Neural cell (in vitro differentiated cells): ENCODE measurements around the gene FAR2. TPM values are rescaled to one million over a fixed set of nuclear protein-coding genes. Genes with fewer than 3 reads are reported as not detected.

ENCODE experiments used
- H2AFZ ChIP-seq: fragments of 200-600, 300-800 bp; sonication (generic), shearing (Covaris generic); 2 replicates; pipeline ENCODE4 v1.6.0; 2014; ENCODE audit warnings: low read depth, mild to moderate bottlenecking, antibody characterized with exemption, low read length, moderate library complexity
- H3F3A ChIP-seq: fragments of 200-600 bp; shearing (Covaris generic); 2 replicates; pipeline ENCODE4 v1.6.1; 2016; ENCODE audit warnings: mild to moderate bottlenecking, moderate library complexity, mixed read lengths, antibody characterized with exemption, low read length; ENCODE audit not compliant: insufficient read depth, poor library complexity, severe bottlenecking
- H3K27ac ChIP-seq: fragments of 200-600, 300-800 bp; sonication (generic), shearing (Covaris generic); 2 replicates; pipeline ENCODE4 v1.5.1; 2014; ENCODE audit warnings: mild to moderate bottlenecking, low read length, moderate library complexity
- H3K27me3 ChIP-seq: fragments of 300-800, 200-600 bp; sonication (generic), shearing (Covaris generic); 2 replicates; pipeline ENCODE4 v1.6.0; 2014; ENCODE audit warnings: mild to moderate bottlenecking, low read depth, low read length, moderate library complexity; ENCODE audit not compliant: insufficient read depth
- H3K36me3 ChIP-seq: fragments of 300-800, 200-600 bp; sonication (generic), shearing (Covaris generic); 2 replicates; pipeline ENCODE4 v1.5.1; 2014; ENCODE audit warnings: mild to moderate bottlenecking, antibody characterized with exemption, low read length, moderate library complexity; ENCODE audit not compliant: insufficient read depth
- H3K4me2 ChIP-seq: fragments of 300-800, 200-600 bp; sonication (generic), shearing (Covaris generic); 2 replicates; pipeline ENCODE4 v1.6.0; 2014; ENCODE audit warnings: mild to moderate bottlenecking, low read length
- H3K4me3 ChIP-seq: fragments of 300-800, 200-600 bp; sonication (generic), shearing (Covaris generic); 2 replicates; pipeline ENCODE4 v1.5.1; 2014; ENCODE audit warnings: mild to moderate bottlenecking, low read length, moderate library complexity
- H3K79me2 ChIP-seq: fragments of 200-600 bp; shearing (Covaris generic); replicated peaks from 2 replicates; pipeline ENCODE4 v1.6.0; 2014; ENCODE audit warnings: mild to moderate bottlenecking, low read length, moderate library complexity; ENCODE audit not compliant: insufficient read depth
- H3K9ac ChIP-seq: fragments of 300-800, 200-600 bp; sonication (generic), shearing (Covaris generic); 2 replicates; pipeline ENCODE4 v1.6.1; 2016; ENCODE audit warnings: mild to moderate bottlenecking, low read length, mixed read lengths
- H3K9me2 ChIP-seq: fragments of 200-600 bp; shearing (Covaris generic); 2 replicates; pipeline ENCODE4 v1.6.1; 2016; ENCODE audit warnings: mild to moderate bottlenecking, low read length, mixed read lengths; ENCODE audit not compliant: insufficient read depth
- H3K9me3 ChIP-seq: fragments of 200-600, 300-800 bp; sonication (generic), shearing (Covaris generic); 2 replicates; pipeline ENCODE4 v1.6.1; 2016; ENCODE audit warnings: mild to moderate bottlenecking, mixed run types, low read length, moderate library complexity, mixed read lengths
- H4K20me1 ChIP-seq: fragments of 200-600 bp; shearing (Covaris generic); 2 replicates; pipeline ENCODE4 v1.6.1; 2016; ENCODE audit warnings: mild to moderate bottlenecking, mixed run types; ENCODE audit not compliant: insufficient read depth
- CTCF ChIP-seq: fragments of 450-650 bp; IDR thresholded peaks from 2 replicates; pipeline ENCODE4 v1.5.1; 2014; ENCODE audit warnings: antibody characterized with exemption, mild to moderate bottlenecking, moderate library complexity; ENCODE audit not compliant: poor library complexity, severe bottlenecking
- EP300 ChIP-seq: fragments of 450-650 bp; conservative IDR thresholded peaks from 2 replicates; pipeline ENCODE4 v1.6.1; 2014; ENCODE audit warnings: antibody characterized with exemption, mild to moderate bottlenecking, moderate library complexity; ENCODE audit not compliant: poor library complexity, severe bottlenecking
- EZH2 ChIP-seq: fragments of 200-600, 300-800 bp; shearing (Covaris generic), sonication (generic); IDR thresholded peaks from 2 replicates; pipeline ENCODE4 v1.6.1; 2014; ENCODE audit warnings: antibody characterized with exemption, low read length, borderline replicate concordance, mild to moderate bottlenecking; ENCODE audit not compliant: insufficient read depth, poor library complexity, severe bottlenecking
- MXI1 ChIP-seq: fragments of 450-650 bp; conservative IDR thresholded peaks from 2 replicates; pipeline ENCODE4 v1.6.1; 2014; ENCODE audit warnings: antibody characterized with exemption, mild to moderate bottlenecking; ENCODE audit not compliant: poor library complexity, severe bottlenecking
- POLR2AphosphoS5 ChIP-seq: IDR thresholded peaks from 2 replicates; pipeline ENCODE4 v1.6.1; 2012
- RAD21 ChIP-seq: fragments of 450-650 bp; conservative IDR thresholded peaks from 2 replicates; pipeline ENCODE4 v1.6.1; 2014; ENCODE audit warnings: antibody characterized with exemption, mild to moderate bottlenecking, moderate library complexity
- REST ChIP-seq: IDR thresholded peaks from 2 replicates; pipeline ENCODE4 v1.6.1; 2012; ENCODE audit warnings: borderline replicate concordance
- SMC3 ChIP-seq: fragments of 450-650 bp; conservative IDR thresholded peaks from 2 replicates; pipeline ENCODE4 v1.6.1; 2014; ENCODE audit warnings: antibody characterized with exemption, mild to moderate bottlenecking, moderate library complexity; ENCODE audit not compliant: poor library complexity
- TAF1 ChIP-seq: IDR thresholded peaks from 2 replicates; pipeline ENCODE4 v1.6.1; 2012; ENCODE audit warnings: low read depth
- polyA plus RNA-seq: library from polyadenylated mRNA; depleted of rRNA; stranded (reverse); fragments of >200 nt; gene quantifications from 2 replicates; pipeline ENCODE4 v1.2.3, GENCODE V29; 2014

Gene FAR2
- polyA plus RNA-seq, 1 donor from 2014 or later, result 0.99 TPM

GRCh38 chr12:29103539-29103974, 45.5 kb upstream of the FAR2 start:
- Histone ChIP-seq H3K9ac (no peak overlapping the region), H3K27me3 (no peaks in the 10 kb centered on the region), H3K36me3 (no peaks in the 10 kb centered on the region), H3F3A (no peaks in the 10 kb centered on the region), H4K20me1 (no peaks in the 10 kb centered on the region), H3K9me2 (no peaks in the 10 kb centered on the region), H3K9me3 (no peaks in the 10 kb centered on the region), H3K4me3 (no peak overlapping the region), H2AFZ (no peak overlapping the region), H3K79me2 (no peaks in the 10 kb centered on the region), H3K27ac (no peak overlapping the region), H3K4me2 (no peak overlapping the region)
- no peak for TF ChIP-seq REST
- no peak for TF ChIP-seq POLR2AphosphoS5
- TF ChIP-seq CTCF, result no peak
- no peak for TF ChIP-seq EZH2
- no peak for TF ChIP-seq RAD21

GRCh38 chr12:29104516-29104915, 44.6 kb upstream of the FAR2 start:
- TF ChIP-seq EZH2 (no peak), SMC3 (no peak), TAF1 (no peak), CTCF (no peak), MXI1 (no peak), EP300 (no peak), POLR2AphosphoS5 (no peak), RAD21 (no peak), REST (no peak)
- no peak overlapping the region for H3K27ac ChIP-seq
- H3K27me3 ChIP-seq, result no peaks in the 10 kb centered on the region
- H3K9me3 ChIP-seq, result no peaks in the 10 kb centered on the region
- H3K36me3 ChIP-seq, result no peaks in the 10 kb centered on the region
- no peaks in the 10 kb centered on the region for H4K20me1 ChIP-seq
- no peak overlapping the region for H3K4me3 ChIP-seq
- no peak overlapping the region for H3K9ac ChIP-seq
- H3K79me2 ChIP-seq, result no peaks in the 10 kb centered on the region
- H2AFZ ChIP-seq, result no peak overlapping the region
- H3K9me2 ChIP-seq, result no peaks in the 10 kb centered on the region
- H3F3A ChIP-seq, result no peaks in the 10 kb centered on the region
- no peak overlapping the region for H3K4me2 ChIP-seq
